Uterus (tissue), 2 donors: Measurements from ENCODE around the gene TXNRD2.

Experiments
- POLR2A ChIP-seq, 2 donors: fragments of 450-650 bp; IDR thresholded peaks; one replicate each; pipeline ENCODE4 v1.6.1; 2016; ENCODE audit warnings: antibody characterized with exemption in 2 of 2, mild to moderate bottlenecking in 1 of 2, moderate library complexity in 1 of 2
- TF ChIP-seq, protein P1 (sequence below), 4 experiments: fragments of 200-600 bp in 2 of 4; fragments of 450-650 bp in 2 of 4; sonication (generic) in 2 of 4; IDR thresholded peaks; one replicate each; pipeline ENCODE4 v1.5.1; 2016 to 2019; ENCODE audit warnings: antibody characterized with exemption in 4 of 4, mild to moderate bottlenecking in 2 of 4, moderate library complexity in 1 of 4

GRCh38 chr22:19921544-19922081, 20.0 kb downstream of the TXNRD2 start:
- TF ChIP-seq, protein P1, sequence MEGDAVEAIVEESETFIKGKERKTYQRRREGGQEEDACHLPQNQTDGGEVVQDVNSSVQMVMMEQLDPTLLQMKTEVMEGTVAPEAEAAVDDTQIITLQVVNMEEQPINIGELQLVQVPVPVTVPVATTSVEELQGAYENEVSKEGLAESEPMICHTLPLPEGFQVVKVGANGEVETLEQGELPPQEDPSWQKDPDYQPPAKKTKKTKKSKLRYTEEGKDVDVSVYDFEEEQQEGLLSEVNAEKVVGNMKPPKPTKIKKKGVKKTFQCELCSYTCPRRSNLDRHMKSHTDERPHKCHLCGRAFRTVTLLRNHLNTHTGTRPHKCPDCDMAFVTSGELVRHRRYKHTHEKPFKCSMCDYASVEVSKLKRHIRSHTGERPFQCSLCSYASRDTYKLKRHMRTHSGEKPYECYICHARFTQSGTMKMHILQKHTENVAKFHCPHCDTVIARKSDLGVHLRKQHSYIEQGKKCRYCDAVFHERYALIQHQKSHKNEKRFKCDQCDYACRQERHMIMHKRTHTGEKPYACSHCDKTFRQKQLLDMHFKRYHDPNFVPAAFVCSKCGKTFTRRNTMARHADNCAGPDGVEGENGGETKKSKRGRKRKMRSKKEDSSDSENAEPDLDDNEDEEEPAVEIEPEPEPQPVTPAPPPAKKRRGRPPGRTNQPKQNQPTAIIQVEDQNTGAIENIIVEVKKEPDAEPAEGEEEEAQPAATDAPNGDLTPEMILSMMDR (IDR thresholded peaks at IDR 0.05): no peak
- no peak for TF ChIP-seq POLR2A (IDR thresholded peaks at IDR 0.05)
